K562 (cell line): ENCODE data around the gene IFITM2. TPM values are rescaled to one million over a fixed set of nuclear protein-coding genes. Genes with fewer than 3 reads are reported as not detected.
"Not testable (repeated sequence)": the region's sequence is repeated elsewhere in the genome, so short reads cannot be mapped to it uniquely, and the experiment has no call there.

Experiments used
- ATAC-seq: fragments of 200-7000 bp; cut with Tn5 transposase; 3 replicates; pipeline ENCODE4 v1.9.1; 2020; ENCODE audit warnings: moderate library complexity
- BruUV-seq: library from RNA; stranded (reverse); fragments of 400-500 nt; replicated peaks from 2 replicates; lab custom pipeline; 2021; lab: Mats Ljungman, UMichigan
- CTCF ChIA-PET: fragments of 300-600 bp; formaldehyde crosslinking; extraction: SDS; loops from one replicate; lab custom pipeline; 2021; ENCODE audit warnings: low intra/inter-chr PET ratio; lab: Yijun Ruan, JAX
- POLR2A ChIA-PET: fragments of 300-600, 350-650 bp; sonication (Branson Sonifier 250); formaldehyde crosslinking; extraction: SDS; loops from one replicate; lab custom pipeline; 2021; ENCODE audit warnings: antibody characterized with exemption, inconsistent platforms; lab: Yijun Ruan, JAX
- DNase-seq, 4 experiments: peaks; one replicate each; pipeline versions ENCODE4 v3.0.0 to v3.0.0-alpha.2; 2011 to 2018; ENCODE audit warnings: low spot score in 3 of 4, mixed read lengths in 3 of 4; ENCODE audit errors: extremely low read depth in 1 of 4
- FAIRE-seq: peaks from 2 replicates; lab custom pipeline; 2011; peaks lifted over from hg19 to GRCh38; lab: Jason Lieb, UNC
- H2AFZ ChIP-seq: 2 replicates; pipeline ENCODE4 v1.6.0; 2011; ENCODE audit warnings: low read depth, low read length, control low read depth, inconsistent platforms
- H3K27ac ChIP-seq: fragments of 200-600 bp; 3 replicates; pipeline ENCODE4 v1.8.0; 2011; ENCODE audit warnings: low read depth, mild to moderate bottlenecking, control low read depth, inconsistent platforms, low read length, moderate library complexity, mixed read lengths; ENCODE audit errors: extremely low read depth
- H3K27me3 ChIP-seq, 2 experiments: fragments of 300-600 bp in 1 of 2; 2 replicates in 1 of 2; 3 replicates in 1 of 2; pipeline versions ENCODE4 v1.6.0 to v1.8.0; 2011; ENCODE audit warnings: inconsistent platforms in 2 of 2, low read length in 2 of 2, mild to moderate bottlenecking in 1 of 2, mixed read lengths in 1 of 2, moderate library complexity in 1 of 2; ENCODE audit not compliant: control insufficient read depth in 2 of 2, insufficient read depth in 2 of 2
- H3K36me3 ChIP-seq: fragments of 300-600 bp; 3 replicates; pipeline ENCODE4 v1.8.0; 2011; ENCODE audit warnings: mild to moderate bottlenecking, low read length, inconsistent platforms; ENCODE audit not compliant: control insufficient read depth, insufficient read depth
- H3K4me1 ChIP-seq, 2 experiments: fragments of 200-600 bp in 1 of 2; replicated peaks in 1 of 2; 2 replicates in 1 of 2; 3 replicates in 1 of 2; pipeline versions ENCODE4 v1.5.1 to v1.8.0; 2011; ENCODE audit warnings: inconsistent platforms in 2 of 2, low read length in 2 of 2, mild to moderate bottlenecking in 1 of 2, mixed read lengths in 1 of 2, moderate library complexity in 1 of 2; ENCODE audit not compliant: control insufficient read depth in 2 of 2, insufficient read depth in 2 of 2
- H3K4me2 ChIP-seq: 2 replicates; pipeline ENCODE4 v1.6.1; 2011; ENCODE audit warnings: low read length, control low read depth, inconsistent platforms, mixed read lengths; ENCODE audit not compliant: insufficient read depth
- H3K4me3 ChIP-seq: fragments of 200-600 bp; sonication (generic), shearing (Covaris generic); 2 replicates; pipeline ENCODE4 v1.5.1; 2016; ENCODE audit warnings: control low read depth, inconsistent platforms
- H3K79me2 ChIP-seq: fragments of 200-600 bp; 3 replicates; pipeline ENCODE4 v1.8.0; 2011; ENCODE audit warnings: low read length, inconsistent platforms; ENCODE audit not compliant: control insufficient read depth, insufficient read depth
- H3K9ac ChIP-seq, 2 experiments: 2 replicates each; pipeline versions ENCODE4 v1.6.0 to v1.6.1; 2011; ENCODE audit warnings: low read depth in 2 of 2, low read length in 2 of 2, control low read depth in 1 of 2, inconsistent platforms in 1 of 2, mild to moderate bottlenecking in 1 of 2, mixed read lengths in 1 of 2; ENCODE audit not compliant: insufficient read depth in 1 of 2
- H3K9me1 ChIP-seq: one replicate; pipeline ENCODE4 v1.6.0; 2011; ENCODE audit warnings: inconsistent platforms, mild to moderate bottlenecking, low read length, moderate library complexity; ENCODE audit not compliant: control insufficient read depth, insufficient read depth
- H3K9me3 ChIP-seq: replicated peaks from 2 replicates; pipeline ENCODE4 v1.5.1; 2011; ENCODE audit warnings: low read depth, low read length, inconsistent platforms; ENCODE audit not compliant: control insufficient read depth, insufficient read depth
- H4K20me1 ChIP-seq: replicated peaks from 2 replicates; pipeline ENCODE4 v1.6.1; 2011; ENCODE audit warnings: low read length, inconsistent platforms, mixed read lengths; ENCODE audit not compliant: control insufficient read depth, insufficient read depth
- JUND ChIP-seq, 2 experiments: IDR thresholded peaks; 2 replicates in 1 of 2; 3 replicates in 1 of 2; pipeline ENCODE4 v1.6.1; 2011; ENCODE audit warnings: borderline replicate concordance in 2 of 2, low read depth in 2 of 2, low read length in 2 of 2, improper control_type of control experiment in 1 of 2, missing biosample characterization in 1 of 2, missing genetic modification characterization in 1 of 2, missing genetic modification reagents in 1 of 2
- VEZF1 ChIP-seq: fragments of 200-800 bp; sonication (Bioruptor generic); IDR thresholded peaks from 2 replicates; pipeline ENCODE4 v1.6.1; 2017; ENCODE audit warnings: missing genetic modification characterization, missing compliant biosample characterization
- ZBTB7A ChIP-seq: IDR thresholded peaks from 2 replicates; pipeline ENCODE4 v1.6.1; 2011; ENCODE audit warnings: low read depth, mild to moderate bottlenecking, low read length, moderate library complexity, borderline replicate concordance; ENCODE audit not compliant: control insufficient read depth
- WGBS: fragments of 100-300 bp; shearing (Covaris generic); methylation state at CpG from one replicate; pipeline ENCODE4 v1.1.6; 2016; ENCODE audit warnings: low coverage, mixed read lengths; ENCODE audit not compliant: insufficient coverage; ENCODE audit errors: missing lambda C conversion rate; 5-methylcytosine and 5-hydroxymethylcytosine counted together
- in situ Hi-C: fragments of 300-500 bp; cut with MboI; formaldehyde crosslinking; loops from 4 replicates; pipeline ENCODE4 v1.15.0; 2018; ENCODE audit warnings: inconsistent platforms, mixed read lengths
- intact Hi-C: fragments of 100-400 bp; cut with micrococcal nuclease; formaldehyde crosslinking; loops from 2 replicates; pipeline ENCODE4 v1.14.2; 2022
- polyA plus RNA-seq, 8 experiments: library from polyadenylated mRNA; depleted of rRNA in 4 of 8; stranded (reverse) in 5 of 8; unstranded in 3 of 8; fragments of >200 nt; fragmentation: Nextera tagmentation in 2 of 8; fragmentation: Illumina TruSeq in 1 of 8; extraction: Ambion mirVana in 2 of 8; extraction: Trizol in 1 of 8; gene quantifications; 2 replicates each; pipeline versions ENCODE4 v1.2.1 to v1.2.3, GENCODE V29; 2011 to 2014; ENCODE audit warnings: inconsistent platforms in 1 of 8, missing spikeins in 1 of 8
- total RNA-seq, 7 experiments: library from RNA; depleted of rRNA in 6 of 7; stranded (reverse); fragments of >200 nt in 6 of 7; fragmentation: Illumina TruSeq in 2 of 7; extraction: Trizol in 2 of 7; gene quantifications; 2 replicates each; pipeline versions ENCODE4 v1.2.1 to v1.2.3, GENCODE V29; 2011 to 2021; ENCODE audit warnings: low replicate concordance in 1 of 7

The IFITM2 gene
- total and polyA plus RNA-seq, 9 of the 15 experiments (the other 6 are each of a cell fraction or from before 2014, with no cell fraction given), result 52.8 to 4,872 (median 356) TPM

DNA sequence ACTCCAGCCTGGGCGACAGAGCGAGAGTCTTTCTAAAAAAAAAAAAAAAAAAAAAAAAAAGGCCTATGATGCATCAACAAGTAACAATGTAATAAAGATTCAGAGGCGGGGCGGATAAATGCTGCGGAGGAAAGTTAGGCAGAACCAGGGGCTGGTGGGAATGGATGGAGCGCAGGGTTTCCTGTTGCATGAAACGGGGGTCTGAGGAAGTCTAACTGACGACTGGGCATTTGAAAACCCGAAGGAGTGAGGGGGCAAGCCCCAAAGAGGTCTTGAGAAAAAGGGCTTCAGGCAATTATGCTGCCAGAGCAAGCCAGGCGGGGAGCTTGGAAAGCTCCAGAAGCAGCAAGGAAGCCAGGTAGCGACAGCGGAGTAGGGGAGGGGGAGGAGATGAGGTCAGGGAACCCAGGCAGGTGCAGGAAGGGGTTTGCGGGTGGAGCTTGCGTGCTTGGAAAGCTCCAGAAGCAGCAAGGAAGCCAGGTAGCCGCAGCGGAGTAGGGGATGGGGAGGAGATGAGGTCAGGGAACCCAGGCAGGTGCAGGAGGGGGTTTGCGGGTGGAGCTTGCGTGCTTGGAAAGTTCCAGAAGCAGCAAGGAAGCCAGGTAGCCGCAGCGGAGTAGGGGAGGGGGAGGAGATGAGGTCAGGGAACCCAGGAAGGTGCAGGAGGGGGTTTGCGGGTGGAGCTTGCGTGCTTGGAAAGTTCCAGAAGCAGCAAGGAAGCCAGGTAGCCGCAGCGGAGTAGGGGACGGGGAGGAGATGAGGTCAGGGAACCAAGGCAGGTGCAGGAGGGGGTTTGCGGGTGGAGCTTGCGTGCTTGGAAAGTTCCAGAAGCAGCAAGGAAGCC lies 20.4 kb upstream of the IFITM2 start:
- H2AFZ ChIP-seq, result 0 out of 2 replicates have a peak overlapping the region, but pooled peaks have one; percentile 16
- H3K4me1 ChIP-seq, result peaks cover 18 to 83% of the 10 kb centered on the region in 2 experiments; a peak in 4 of 5 replicates
- FAIRE-seq (peak; percentile 40), DNase-seq (peak in 3 of 4 experiments; percentile 34 to 46 (median 43))
- H3K27me3 ChIP-seq; H3K9me1 ChIP-seq; BruUV-seq; intact Hi-C loops; CTCF ChIA-PET; H4K20me1 ChIP-seq; H3K9me3 ChIP-seq; ATAC-seq; in situ Hi-C loops; TF ChIP-seq JUND (IDR thresholded peaks at IDR 0.05; ENCODE audit: borderline replicate concordance, low read depth, low read length): not testable (repeated sequence)
- H3K4me2 ChIP-seq, result peak overlapping the region; percentile 85
- POLR2A ChIA-PET, result interaction anchor here (0.6 to 1.4 kb wide), 5 partner anchors 9 to 258 kb away, joined by 3 to 4 read pairs (median 3); partner anchors contain the start of gene NLRP6
- H3K27ac ChIP-seq, result peak overlapping the region; percentile 85
- peaks cover 26% of the 10 kb centered on the region; the same call in 1 of the 3 replicates for H3K36me3 ChIP-seq
- TF ChIP-seq VEZF1 (CRISPR knock-in tag), result 0 out of 2 replicates have a peak, but pooled peaks have one; percentile 23
- peak; percentile 21; the same call in 1 of the 3 replicates for TF ChIP-seq JUND (tag; IDR thresholded peaks at IDR 0.05; ENCODE audit: borderline replicate concordance, low read depth, low read length)
- peak; percentile 35; the same call in 1 of the 2 replicates for TF ChIP-seq ZBTB7A
- H3K9ac ChIP-seq, result peak overlapping the region; percentile 87 to 99
- WGBS, result 53% methylated on average over 23 of the region's 27 CpGs
- peak overlapping the region; percentile 58 for H3K4me3 ChIP-seq
- H3K79me2 ChIP-seq, result peaks cover 37% of the 10 kb centered on the region
